Gastroesophageal sphincter (tissue), 3 donors: ENCODE results near the gene SRP14.

ENCODE experiments used
- EP300 ChIP-seq: sonication (generic); formaldehyde crosslinking; IDR thresholded peaks from one replicate; pipeline ENCODE4 v1.6.1; 2017; ENCODE audit warnings: antibody characterized with exemption, mild to moderate bottlenecking
- POLR2AphosphoS5 ChIP-seq: sonication (generic); formaldehyde crosslinking; IDR thresholded peaks from one replicate; pipeline ENCODE4 v1.6.1; 2017; ENCODE audit warnings: antibody characterized with exemption
- TF ChIP-seq, protein P1 (sequence below), 4 experiments: fragments of 200-600 bp in 2 of 4; fragments of 450-650 bp in 2 of 4; sonication (generic) in 1 of 4; IDR thresholded peaks; one replicate each; pipeline ENCODE4 v1.5.1; 2017 to 2019; ENCODE audit warnings: antibody characterized with exemption in 4 of 4, mild to moderate bottlenecking in 2 of 4, moderate library complexity in 2 of 4

DNA sequence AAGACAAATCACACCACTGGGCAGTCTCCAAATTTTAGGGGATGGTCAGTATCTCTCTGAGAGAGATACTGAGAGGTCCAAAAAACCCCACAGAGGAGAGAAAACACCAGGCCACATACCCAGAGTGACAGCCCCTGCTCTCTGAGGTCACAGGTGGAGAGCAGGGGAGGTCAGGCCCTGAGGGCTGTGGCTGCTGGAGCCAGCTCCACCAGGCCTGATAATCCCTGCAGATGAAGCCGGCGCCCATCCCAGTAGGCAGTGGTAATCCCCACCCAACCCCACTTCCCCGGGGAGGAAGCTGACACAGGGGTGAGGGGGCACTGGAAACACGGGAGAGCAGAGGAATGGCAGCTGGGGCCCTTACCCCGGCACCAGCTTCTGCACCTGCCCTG is 31.2 kb upstream of the SRP14 start:
- TF ChIP-seq, protein P1, sequence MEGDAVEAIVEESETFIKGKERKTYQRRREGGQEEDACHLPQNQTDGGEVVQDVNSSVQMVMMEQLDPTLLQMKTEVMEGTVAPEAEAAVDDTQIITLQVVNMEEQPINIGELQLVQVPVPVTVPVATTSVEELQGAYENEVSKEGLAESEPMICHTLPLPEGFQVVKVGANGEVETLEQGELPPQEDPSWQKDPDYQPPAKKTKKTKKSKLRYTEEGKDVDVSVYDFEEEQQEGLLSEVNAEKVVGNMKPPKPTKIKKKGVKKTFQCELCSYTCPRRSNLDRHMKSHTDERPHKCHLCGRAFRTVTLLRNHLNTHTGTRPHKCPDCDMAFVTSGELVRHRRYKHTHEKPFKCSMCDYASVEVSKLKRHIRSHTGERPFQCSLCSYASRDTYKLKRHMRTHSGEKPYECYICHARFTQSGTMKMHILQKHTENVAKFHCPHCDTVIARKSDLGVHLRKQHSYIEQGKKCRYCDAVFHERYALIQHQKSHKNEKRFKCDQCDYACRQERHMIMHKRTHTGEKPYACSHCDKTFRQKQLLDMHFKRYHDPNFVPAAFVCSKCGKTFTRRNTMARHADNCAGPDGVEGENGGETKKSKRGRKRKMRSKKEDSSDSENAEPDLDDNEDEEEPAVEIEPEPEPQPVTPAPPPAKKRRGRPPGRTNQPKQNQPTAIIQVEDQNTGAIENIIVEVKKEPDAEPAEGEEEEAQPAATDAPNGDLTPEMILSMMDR (IDR thresholded peaks at IDR 0.05) = no peak
- TF ChIP-seq POLR2AphosphoS5 (no peak), EP300 (no peak)
